ENCODE results near the gene KCND1. TPM values are rescaled to one million over a fixed set of nuclear protein-coding genes. Genes with fewer than 3 reads are reported as not detected.

Gene KCND1
- total and polyA plus RNA-seq, 7 donors: 0.03 to 0.44 (median 0.30) TPM

Other genes with a start within 250 kb of the KCND1 start
- not detected for gene GLOD5, start 210.1 kb downstream of the KCND1 start, total RNA-seq
- gene GLOD5, start 210.1 kb downstream of the KCND1 start, polyA plus RNA-seq: not detected
- gene GATA1, start 185.3 kb downstream of the KCND1 start, total RNA-seq: under 1 TPM in 1 of 4 donors, not detected in 3; 0.17 TPM
- under 1 TPM in 2 of 3 donors, not detected in 1; 0.03 to 0.04 TPM for gene GATA1, start 185.3 kb downstream of the KCND1 start, polyA plus RNA-seq
- 10 to 100 TPM; 31.8 to 47.1 (median 43.6) TPM for gene HDAC6, start 169.8 kb downstream of the KCND1 start, total RNA-seq
- 10 to 100 TPM; 21.8 to 26.2 (median 24.4) TPM for gene HDAC6, start 169.8 kb downstream of the KCND1 start, polyA plus RNA-seq
- gene ERAS, start 145.3 kb downstream of the KCND1 start, total RNA-seq: not detected
- not detected for gene ERAS, start 145.3 kb downstream of the KCND1 start, polyA plus RNA-seq
- under 1 TPM in 1 of 4 donors, not detected in 3; 0.44 TPM for gene PCSK1N, start 136.2 kb downstream of the KCND1 start, total RNA-seq
- gene PCSK1N, start 136.2 kb downstream of the KCND1 start, polyA plus RNA-seq: not detected
- 10 to 100 TPM; 56.6 to 76.2 (median 65.1) TPM for gene TIMM17B, start 74.1 kb downstream of the KCND1 start, total RNA-seq
- 10 to 100 TPM; 63.1 to 91.6 (median 78.4) TPM for gene TIMM17B, start 74.1 kb downstream of the KCND1 start, polyA plus RNA-seq
- gene PQBP1, start 73.9 kb downstream of the KCND1 start, total RNA-seq: 10 to 100 TPM; 51.8 to 65.7 (median 60.6) TPM
- gene PQBP1, start 73.9 kb downstream of the KCND1 start, polyA plus RNA-seq: 10 to 100 TPM; 71.0 to 98.8 (median 77.2) TPM
- 10 to 100 TPM in 2 of 4 donors, 1 to 10 TPM in 2; 8.8 to 13.4 (median 11.2) TPM for gene SLC35A2, start 60.2 kb downstream of the KCND1 start, total RNA-seq
- 10 to 100 TPM; 13.2 to 26.1 (median 19.7) TPM for gene SLC35A2, start 60.2 kb downstream of the KCND1 start, polyA plus RNA-seq
- gene PIM2, start 52.8 kb downstream of the KCND1 start, total RNA-seq: 1 to 10 TPM; 1.1 to 2.3 (median 1.6) TPM
- gene PIM2, start 52.8 kb downstream of the KCND1 start, polyA plus RNA-seq: 1 to 10 TPM; 1.4 to 3.7 (median 1.6) TPM
- gene OTUD5, start 14.2 kb downstream of the KCND1 start, total RNA-seq: 10 to 100 TPM; 21.4 to 38.7 (median 28.5) TPM
- gene OTUD5, start 14.2 kb downstream of the KCND1 start, polyA plus RNA-seq: 10 to 100 TPM; 17.5 to 34.8 (median 18.6) TPM
- 10 to 100 TPM; 16.5 to 23.6 (median 19.4) TPM for gene GRIPAP1, start 30.4 kb upstream of the KCND1 start, total RNA-seq
- 10 to 100 TPM; 12.6 to 17.5 (median 13.4) TPM for gene GRIPAP1, start 30.4 kb upstream of the KCND1 start, polyA plus RNA-seq
- 10 to 100 TPM; 18.1 to 46.5 (median 30.4) TPM for gene TFE3, start 71.5 kb upstream of the KCND1 start, total RNA-seq
- 10 to 100 TPM; 16.9 to 55.2 (median 32.3) TPM for gene TFE3, start 71.5 kb upstream of the KCND1 start, polyA plus RNA-seq
- 1 to 10 TPM in 2 of 4 donors, under 1 TPM in 2; 0.76 to 1.2 (median 0.95) TPM for gene CCDC120, start 87.2 kb upstream of the KCND1 start, total RNA-seq
- gene CCDC120, start 87.2 kb upstream of the KCND1 start, polyA plus RNA-seq: under 1 TPM; 0.40 to 0.48 (median 0.43) TPM
- gene PRAF2, start 102.2 kb upstream of the KCND1 start, total RNA-seq: 1 to 10 TPM; 4.3 to 9.1 (median 6.6) TPM
- 10 to 100 TPM in 2 of 3 donors, 1 to 10 TPM in 1; 9.7 to 12.5 (median 11.4) TPM for gene PRAF2, start 102.2 kb upstream of the KCND1 start, polyA plus RNA-seq
- 10 to 100 TPM; 67.3 to 85.7 (median 75.0) TPM for gene WDR45, start 108.0 kb upstream of the KCND1 start, total RNA-seq
- 100 to 1,000 TPM in 1 of 3 donors, 10 to 100 TPM in 2; 93.2 to 102 (median 99.4) TPM for gene WDR45, start 108.0 kb upstream of the KCND1 start, polyA plus RNA-seq
- 10 to 100 TPM; 26.7 to 28.8 (median 27.7) TPM for gene GPKOW, start 151.9 kb upstream of the KCND1 start, total RNA-seq
- 10 to 100 TPM; 25.9 to 29.4 (median 26.9) TPM for gene GPKOW, start 151.9 kb upstream of the KCND1 start, polyA plus RNA-seq
- 1 to 10 TPM; 2.9 to 3.7 (median 3.5) TPM for gene MAGIX, start 190.9 kb upstream of the KCND1 start, total RNA-seq
- gene MAGIX, start 190.9 kb upstream of the KCND1 start, polyA plus RNA-seq: 1 to 10 TPM; 5.2 to 8.0 (median 5.3) TPM
- gene PLP2, start 200.1 kb upstream of the KCND1 start, total RNA-seq: 10 to 100 TPM; 17.8 to 80.7 (median 74.0) TPM
- gene PLP2, start 200.1 kb upstream of the KCND1 start, polyA plus RNA-seq: 100 to 1,000 TPM in 2 of 3 donors, 10 to 100 TPM in 1; 76.5 to 320 (median 113) TPM
- gene PRICKLE3, start 214.5 kb upstream of the KCND1 start, total RNA-seq: 10 to 100 TPM; 14.1 to 17.6 (median 16.3) TPM
- gene PRICKLE3, start 214.5 kb upstream of the KCND1 start, polyA plus RNA-seq: 10 to 100 TPM in 2 of 3 donors, 1 to 10 TPM in 1; 7.5 to 23.6 (median 18.1) TPM
- 1 to 10 TPM in 2 of 4 donors, under 1 TPM in 2; 0.37 to 1.2 (median 0.83) TPM for gene SYP, start 228.3 kb upstream of the KCND1 start, total RNA-seq
- 1 to 10 TPM in 2 of 3 donors, under 1 TPM in 1; 0.76 to 1.6 (median 1.4) TPM for gene SYP, start 228.3 kb upstream of the KCND1 start, polyA plus RNA-seq

Measured in psoas muscle (tissue), 7 donors.